ENCODE results near the gene TTLL3.
"Not testable (repeated sequence)": the region's sequence is repeated elsewhere in the genome, so short reads cannot be mapped to it uniquely, and the experiment has no call there.

The TTLL3 gene

DNA sequence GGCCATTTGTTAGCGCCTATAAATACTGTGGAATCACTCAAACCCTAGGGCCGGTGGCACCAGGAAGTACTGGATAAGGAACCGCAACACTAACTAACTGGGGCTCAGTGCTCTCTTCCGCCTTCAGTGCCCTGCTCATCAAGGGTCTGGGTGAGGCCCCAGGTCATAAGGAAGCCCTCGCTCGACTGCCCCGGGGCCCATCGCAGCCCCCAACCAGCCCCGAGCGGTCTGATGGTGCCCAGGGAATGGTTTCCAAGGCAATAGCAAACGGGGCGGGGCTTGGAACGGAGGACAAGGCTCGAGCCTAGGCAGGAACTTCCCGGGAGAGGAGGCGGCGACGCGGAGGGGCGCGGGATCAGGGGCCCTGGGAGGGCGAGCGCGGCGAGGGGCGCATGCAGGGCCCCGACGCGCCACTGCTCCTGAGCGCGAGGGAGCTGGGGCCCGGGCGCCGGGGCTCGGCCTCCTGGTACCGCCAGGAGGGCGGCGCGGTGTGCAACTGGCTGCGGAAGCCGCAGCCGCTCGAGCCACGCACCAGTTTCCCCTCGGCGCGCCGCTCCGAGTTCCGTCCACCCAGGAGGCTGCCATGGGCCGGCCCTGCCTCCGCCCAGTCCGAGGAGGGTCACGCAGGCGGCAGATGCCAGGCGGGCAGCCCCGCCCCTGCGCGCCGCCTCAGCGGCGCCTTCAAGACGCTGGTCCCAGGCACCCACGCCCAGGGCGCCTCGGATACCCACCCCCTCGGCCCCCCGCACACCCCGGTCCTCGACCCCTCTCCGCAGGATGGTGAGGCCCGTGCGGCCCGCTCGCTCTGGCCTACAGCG is at the start of gene TTLL3:
TSS of gene TTLL3 (plus strand) at position 648 of the 818 bp plus-strand sequence. CDS start 400 bp downstream, outside the sequence.
- peak; percentile 49 for DNase-seq

- DNase-seq = no peak
These were observed 49.1 kb upstream of the TTLL3 start for GRCh38 chr3:9760779-9761505.

DNA sequence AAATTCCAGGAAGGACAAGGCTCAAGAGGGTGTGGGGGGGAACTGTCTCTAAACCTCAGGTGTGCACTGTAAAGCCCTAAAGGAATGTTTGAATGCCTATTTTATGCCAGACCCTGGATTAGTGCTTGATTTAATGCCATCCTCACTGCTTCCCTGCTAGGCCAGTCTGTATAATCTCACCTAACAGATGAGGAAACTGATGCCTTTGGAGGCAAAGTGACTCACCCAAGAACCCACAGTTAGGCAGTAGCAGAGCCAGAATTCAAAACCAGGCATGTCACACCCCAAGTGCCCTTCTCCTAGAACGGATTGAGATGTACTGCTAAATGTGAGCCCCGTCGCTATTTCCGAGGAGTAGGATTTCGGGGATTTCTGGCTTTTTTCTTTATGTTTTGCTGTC is 48.1 kb upstream of the TTLL3 start:
- DNase-seq = no peak

DNA sequence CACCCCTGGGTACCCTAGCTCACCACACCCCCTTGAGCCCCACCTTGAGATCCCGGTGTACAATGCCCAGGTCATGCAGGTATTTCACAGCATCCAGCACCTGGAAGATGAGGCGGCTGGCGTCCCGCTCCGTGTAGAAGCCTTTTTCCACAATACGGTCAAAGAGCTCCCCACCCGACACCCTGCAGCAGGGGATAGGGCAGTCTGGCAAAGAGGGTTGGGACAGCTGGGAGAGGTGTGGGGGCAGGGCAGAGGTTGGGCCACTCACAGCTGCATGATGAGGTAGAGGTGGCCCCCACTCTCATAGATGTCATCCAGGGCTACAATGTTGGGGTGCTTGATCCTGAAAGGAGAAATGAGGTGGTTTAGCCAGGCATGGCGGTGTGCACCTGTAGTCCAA is 47.2 kb upstream of the TTLL3 start:
- no peak for DNase-seq

- DNase-seq = no peak
These were observed 44.2 kb upstream of the TTLL3 start for GRCh38 chr3:9765865-9766264.

DNA sequence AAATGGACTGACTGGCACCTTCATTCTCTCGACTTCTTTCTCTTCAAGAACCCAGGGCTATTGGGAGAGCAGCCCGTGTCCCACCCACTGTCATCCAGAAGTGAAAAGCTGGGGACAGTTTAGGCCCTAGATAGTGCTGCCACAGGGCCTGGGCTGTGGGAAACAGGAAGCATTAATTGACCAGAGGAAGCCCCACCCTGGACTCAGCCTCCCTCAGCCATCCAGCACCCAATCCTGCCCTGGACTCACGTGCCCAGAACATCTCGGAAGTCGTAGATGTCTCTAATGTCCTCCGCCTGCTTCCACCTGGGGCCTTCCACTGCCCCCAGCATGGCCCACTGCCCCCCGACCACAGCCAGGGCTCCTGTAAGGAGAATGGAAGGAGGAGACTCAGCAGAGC is 42.6 kb upstream of the TTLL3 start:
- no peak for DNase-seq

DNA sequence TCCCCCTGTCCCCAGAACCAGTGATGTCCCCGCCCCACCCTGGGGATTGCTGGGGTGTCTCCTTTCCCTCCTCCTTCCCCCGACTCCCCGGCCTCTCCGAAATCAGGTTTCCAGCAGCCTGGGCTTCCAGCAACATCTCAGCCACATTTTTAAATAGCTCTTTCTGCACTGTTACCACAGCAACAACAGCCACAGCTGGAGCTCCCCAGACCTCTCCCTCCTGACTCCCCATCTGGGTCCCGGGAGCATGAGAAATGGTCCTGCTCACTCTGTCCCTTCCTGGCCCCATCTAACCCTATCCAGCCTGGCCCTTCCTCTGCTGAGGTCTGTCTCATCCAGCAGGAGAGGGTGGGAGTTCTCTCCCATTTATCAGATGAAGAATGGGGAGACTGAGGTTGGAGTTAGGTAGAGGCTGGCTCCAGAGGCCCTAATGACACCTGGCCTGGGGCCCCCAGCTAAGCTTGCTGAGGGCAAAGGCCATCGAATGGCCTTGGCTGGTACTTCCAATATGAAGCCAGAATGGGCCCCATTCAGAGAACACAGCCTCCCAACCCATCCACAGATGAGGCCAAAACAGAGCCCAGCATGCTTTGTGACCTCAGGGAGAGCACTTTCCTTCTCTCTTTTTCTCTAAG is 41.8 kb upstream of the TTLL3 start:
- DNase-seq = no peak

- no peak for DNase-seq
These were observed 41.0 kb upstream of the TTLL3 start for GRCh38 chr3:9769012-9769411.

- peak; percentile 57 for DNase-seq
These were observed 40.4 kb upstream of the TTLL3 start, which contains the start of gene CAMK1 for GRCh38 chr3:9769426-9770275. TSS of gene CAMK1 (minus strand) at chr3:9769947. CDS start at chr3:9767749, 2,198 bp downstream.

DNA sequence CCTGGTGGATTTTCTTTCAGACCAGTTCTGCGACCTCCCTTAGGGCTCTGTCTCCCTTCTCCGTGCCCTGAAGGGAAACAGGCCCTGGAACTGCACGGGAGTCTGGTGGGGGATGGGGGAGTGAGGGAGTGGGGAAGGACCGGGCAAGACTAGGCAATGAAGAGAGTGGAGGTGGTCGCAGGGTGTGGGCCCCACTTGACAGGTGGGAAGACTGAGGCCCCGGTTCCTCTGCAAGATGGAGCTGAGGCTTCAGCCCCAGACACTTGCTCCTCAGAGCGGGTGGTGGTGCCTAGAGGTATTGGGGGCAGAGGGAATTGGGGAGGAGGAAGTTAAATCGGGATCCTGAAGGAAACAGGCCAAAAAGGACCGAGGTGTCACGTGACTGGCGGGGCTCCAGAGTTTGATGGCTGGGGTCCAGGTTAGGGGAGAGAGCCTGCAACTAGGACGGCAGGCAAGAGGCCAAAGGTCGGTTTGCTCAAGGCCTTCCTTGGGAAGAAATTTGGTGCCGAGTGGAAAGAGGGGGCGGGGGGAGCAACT is 39.7 kb upstream of the TTLL3 start:
- no peak for DNase-seq

DNA sequence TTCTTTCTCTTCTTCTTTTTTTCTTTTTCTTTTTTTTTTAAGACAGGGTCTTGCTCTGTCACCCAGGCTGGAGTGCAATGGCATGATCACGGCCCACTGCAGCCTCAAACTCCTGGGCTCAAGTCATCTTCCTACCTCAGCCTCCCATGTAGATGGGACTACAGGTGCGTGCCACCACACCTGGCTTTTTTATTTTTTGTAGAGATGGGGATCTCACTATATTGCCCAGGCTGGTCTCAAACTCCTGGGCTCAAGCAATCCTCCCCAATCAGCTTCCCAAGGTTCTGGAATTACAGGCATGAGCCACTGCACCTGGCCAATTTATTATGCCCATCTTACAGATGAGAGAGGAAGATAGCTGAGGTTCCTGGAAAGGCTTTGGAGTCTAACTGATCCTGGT is 39.1 kb upstream of the TTLL3 start:
- DNase-seq = not testable (repeated sequence)

GRCh38 chr3:9776896-9777693 is 33.0 kb upstream of the TTLL3 start:
- DNase-seq = no peak

- no peak for DNase-seq
These were observed 32.4 kb upstream of the TTLL3 start for GRCh38 chr3:9777694-9778021.

DNA sequence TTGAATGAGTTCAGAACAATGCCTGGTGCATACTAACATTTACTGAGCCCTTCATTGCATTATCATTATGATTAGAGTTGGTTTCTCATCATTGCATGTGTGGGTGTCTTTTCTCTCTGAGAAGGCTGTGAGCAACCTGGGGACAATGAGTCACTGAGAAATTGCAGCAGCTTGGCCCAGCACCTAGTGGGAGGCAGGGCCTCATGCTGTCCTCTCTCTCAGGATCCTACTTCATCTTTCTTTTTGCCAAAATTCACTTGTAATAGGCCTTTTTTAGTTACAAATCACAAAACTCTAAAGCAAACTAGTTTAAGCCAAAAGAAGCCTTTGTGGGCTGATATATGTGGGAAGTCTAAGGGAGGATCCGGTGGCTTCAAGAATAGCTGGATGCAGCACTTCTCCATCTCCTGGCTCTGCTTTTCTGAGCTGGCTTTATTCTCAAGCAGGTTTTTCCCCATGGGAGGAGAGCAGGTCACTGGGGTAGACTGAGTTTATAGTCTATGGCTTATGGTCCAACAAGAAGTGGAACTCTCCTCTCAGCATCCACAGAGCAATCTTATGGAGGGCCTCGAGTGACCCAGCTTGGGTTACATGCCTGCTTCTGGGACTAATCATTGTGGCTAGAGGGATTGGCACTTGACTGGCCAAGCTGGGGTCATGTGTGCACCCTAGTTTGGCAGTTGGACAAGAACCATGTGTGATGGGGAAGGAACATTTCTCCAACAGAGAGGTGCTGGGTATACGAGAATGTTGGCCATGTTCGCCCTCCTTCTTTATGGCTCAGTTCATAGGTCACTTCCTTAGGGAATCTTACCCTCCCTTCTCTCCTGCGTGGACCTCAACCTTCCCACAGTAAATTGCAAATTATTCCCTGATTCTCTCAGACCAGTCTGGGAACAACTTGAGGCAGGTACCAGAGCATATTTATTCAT is 31.7 kb upstream of the TTLL3 start:
- DNase-seq = no peak

GRCh38 chr3:9779075-9779593 is 30.9 kb upstream of the TTLL3 start:
- DNase-seq = no peak

- DNase-seq = peak; percentile 50
These were observed 30.2 kb upstream of the TTLL3 start for GRCh38 chr3:9779721-9780457.

DNA sequence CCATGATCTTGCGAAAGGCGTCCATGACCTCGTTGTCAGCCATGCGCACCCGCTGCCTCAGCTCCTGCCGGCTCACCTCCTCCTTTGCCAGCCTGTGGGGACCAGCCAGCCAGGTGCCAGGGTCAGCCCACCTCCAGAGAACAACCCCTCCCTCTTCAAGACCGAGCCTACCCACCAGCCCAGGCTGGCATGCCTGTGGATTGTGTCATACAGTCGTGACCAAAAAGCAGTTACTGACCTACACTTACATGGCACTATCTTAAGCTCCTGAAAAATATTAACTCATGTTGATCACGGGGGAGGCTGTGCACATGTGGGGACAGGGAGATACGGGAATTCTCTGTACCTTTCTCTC is 29.6 kb upstream of the TTLL3 start:
- DNase-seq = no peak

DNA sequence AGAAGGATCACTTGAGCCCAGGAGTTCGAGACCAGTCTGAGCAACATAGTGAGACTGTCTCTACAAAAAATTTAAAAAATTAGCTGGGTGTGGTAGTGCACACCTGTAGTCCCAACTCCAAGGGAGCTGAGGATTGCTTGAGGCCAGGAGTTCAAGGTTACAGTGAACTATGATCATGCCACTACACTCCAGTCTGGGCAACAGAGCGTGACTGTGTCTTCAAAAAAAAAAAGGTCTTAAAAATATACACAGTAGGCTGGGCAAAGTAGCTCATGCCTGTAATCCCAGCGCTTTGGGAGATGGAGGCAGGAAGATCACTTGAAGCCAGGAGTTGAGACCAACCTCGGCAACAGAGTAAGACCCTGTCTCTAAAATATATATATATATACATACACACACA is 29.2 kb upstream of the TTLL3 start:
- DNase-seq = no peak

- no peak for DNase-seq
These were observed 28.5 kb upstream of the TTLL3 start for GRCh38 chr3:9781551-9781950.
